Transverse colon (tissue), 4 donors: Measurements from ENCODE around the gene STXBP1. TPM values are rescaled to one million over a fixed set of nuclear protein-coding genes. Genes with fewer than 3 reads are reported as not detected.

Experiments used
- DNase-seq: peaks from one replicate; pipeline ENCODE4 v3.0.0-alpha.2; 2019
- H3K27ac ChIP-seq, 4 donors: fragments of 200-600 bp; sonication (generic); 2 replicates each; pipeline ENCODE4 v1.5.1; 2016 to 2018; ENCODE audit warnings: inconsistent platforms in 4 of 4
- H3K27me3 ChIP-seq: fragments of 200-600 bp; sonication (generic); 2 replicates; pipeline ENCODE4 v1.5.1; 2017; ENCODE audit warnings: inconsistent platforms
- H3K36me3 ChIP-seq, 4 donors: fragments of 200-600 bp; sonication (generic); 2 replicates each; pipeline ENCODE4 v1.5.1; 2017 to 2019; ENCODE audit warnings: inconsistent platforms in 4 of 4
- H3K4me1 ChIP-seq, 4 donors: fragments of 200-600 bp; sonication (generic); 2 replicates each; pipeline ENCODE4 v1.5.1; 2017 to 2020; ENCODE audit warnings: inconsistent platforms in 4 of 4
- H3K4me3 ChIP-seq, 4 donors: fragments of 200-600 bp; sonication (generic); 1 replicate in 1 of 4; 2 replicates in 3 of 4; pipeline versions ENCODE4 v1.5.1 to v1.6.1; 2017 to 2019; ENCODE audit warnings: inconsistent platforms in 4 of 4
- H3K9me3 ChIP-seq, 2 donors: fragments of 200-600 bp; sonication (generic); 2 replicates each; pipeline ENCODE4 v1.5.1; 2017 to 2019; ENCODE audit warnings: inconsistent platforms in 2 of 2
- CTCF ChIP-seq, 5 experiments: fragments of 200-600 bp in 3 of 5; fragments of 450-650 bp in 2 of 5; sonication (generic) in 3 of 5; IDR thresholded peaks; 1 replicate in 2 of 5; 2 replicates in 3 of 5; pipeline ENCODE4 v1.5.1; 2016 to 2017; ENCODE audit warnings: antibody characterized with exemption in 5 of 5, inconsistent platforms in 3 of 5, mild to moderate bottlenecking in 2 of 5, moderate library complexity in 1 of 5
- EP300 ChIP-seq: sonication (generic); formaldehyde crosslinking; IDR thresholded peaks from one replicate; pipeline ENCODE4 v1.6.1; 2017; ENCODE audit warnings: antibody characterized with exemption, low read depth
- POLR2A ChIP-seq: fragments of 450-650 bp; IDR thresholded peaks from one replicate; pipeline ENCODE4 v1.6.1; 2016; ENCODE audit warnings: antibody characterized with exemption, mild to moderate bottlenecking, moderate library complexity
- POLR2AphosphoS5 ChIP-seq, 3 donors: sonication (generic); formaldehyde crosslinking; IDR thresholded peaks; one replicate each; pipeline ENCODE4 v1.6.1; 2016; ENCODE audit warnings: antibody characterized with exemption in 3 of 3
- WGBS, 2 donors: methylation state at CpG; one replicate each; pipeline ENCODE4 v1.1.5; 2018; ENCODE audit warnings: low coverage in 1 of 2; 5-methylcytosine and 5-hydroxymethylcytosine counted together
- in situ Hi-C, 4 donors: fragments of 200-750 bp; cut with MboI; loops; one replicate each; pipeline versions ENCODE4 v1.15.0 to v1.15.1; 2017; ENCODE audit warnings: low sequenced_read_pairs in 3 of 4, low pct_ligation_motif_present in 1 of 4, low pct_unique_long_range_greater_than_20kb in 1 of 4
- intact Hi-C: fragments of 100-400 bp; cut with DNase I; formaldehyde crosslinking; loops from one replicate; pipeline ENCODE4 v1.15.1; 2023; ENCODE audit warnings: low total_unique reads
- total RNA-seq, 4 donors: library from RNA; depleted of rRNA; stranded (reverse); fragments of >200 nt; gene quantifications; one replicate each; pipeline ENCODE4 v1.1.0, GENCODE V29; 2016

The STXBP1 gene
- total RNA-seq, 4 donors from 2014 or later: 7.9 to 193 (median 13.3) TPM

GRCh38 chr9:127654619-127655018 lies 42.5 kb downstream of the STXBP1 start:
- Histone ChIP-seq H3K9me3 (no peaks in the 10 kb centered on the region), H3K4me3 (no peak overlapping the region), H3K27me3 (no peaks in the 10 kb centered on the region), H3K4me1 (no peaks in the 10 kb centered on the region), H3K27ac (no peak overlapping the region), H3K36me3 (no peaks in the 10 kb centered on the region)
- no peak for DNase-seq
- intact Hi-C loops: no loop called here
- WGBS, 2 donors: 81 to 89% methylated on average over 5 of the region's 5 CpGs
- in situ Hi-C loops: no loop called here
- TF ChIP-seq CTCF (IDR thresholded peaks at IDR 0.05) (no peak), POLR2A (no peak), EP300 (no peak), POLR2AphosphoS5 (IDR thresholded peaks at IDR 0.05) (no peak)

- Histone ChIP-seq H3K4me3 (no peak overlapping the region), H3K9me3 (no peaks in the 10 kb centered on the region), H3K36me3 (no peaks in the 10 kb centered on the region), H3K4me1 (no peaks in the 10 kb centered on the region), H3K27me3 (no peaks in the 10 kb centered on the region), H3K27ac (no peak overlapping the region)
- in situ Hi-C loops: no loop called here
- DNase-seq: no peak
- intact Hi-C loops: no loop called here
- WGBS, 2 donors: 85 to 90% methylated on average over 2 to 5 of the region's 5 CpGs
- TF ChIP-seq CTCF (IDR thresholded peaks at IDR 0.05) (no peak), POLR2AphosphoS5 (IDR thresholded peaks at IDR 0.05) (no peak), EP300 (no peak), POLR2A (no peak)
Observed at GRCh38 chr9:127658428-127658827, 46.4 kb downstream of the STXBP1 start.

- in situ Hi-C loops: no loop called here
- intact Hi-C loops: no loop called here
- Histone ChIP-seq H3K4me1 (peaks cover 0 to 4% (median 0%) of the 10 kb centered on the region in 4 donors), H3K27me3 (no peaks in the 10 kb centered on the region), H3K4me3 (no peak overlapping the region), H3K27ac (peak overlapping the region in 1 of 4 donors; percentile 51), H3K9me3 (no peaks in the 10 kb centered on the region), H3K36me3 (no peaks in the 10 kb centered on the region)
- WGBS, 2 donors: 55 to 73% methylated on average over 9 to 13 of the region's 13 CpGs
- DNase-seq: peak; percentile 27
- TF ChIP-seq EP300 (peak; percentile 29), POLR2A (no peak), CTCF (IDR thresholded peaks at IDR 0.05) (no peak), POLR2AphosphoS5 (IDR thresholded peaks at IDR 0.05) (peak; percentile 46 to 63 (median 63))
Observed at GRCh38 chr9:127660886-127661741, 49.0 kb downstream of the STXBP1 start.

- no peak overlapping the region for H3K4me3 ChIP-seq
- in situ Hi-C loops (no loop called here), intact Hi-C loops (no loop called here)
- H3K27me3 ChIP-seq: no peaks in the 10 kb centered on the region
- peaks cover 0 to 4% (median 0%) of the 10 kb centered on the region in 4 donors for H3K4me1 ChIP-seq
- no peaks in the 10 kb centered on the region for H3K36me3 ChIP-seq
- WGBS, 2 donors: 76 to 78% methylated on average over 1 of the region's 1 CpG
- peak overlapping the region in 1 of 4 donors; percentile 51 for H3K27ac ChIP-seq
- no peak for DNase-seq
- TF ChIP-seq POLR2A: no peak
- TF ChIP-seq EP300: no peak
- no peak for TF ChIP-seq POLR2AphosphoS5 (IDR thresholded peaks at IDR 0.05)
- no peak for TF ChIP-seq CTCF (IDR thresholded peaks at IDR 0.05)
- no peaks in the 10 kb centered on the region for H3K9me3 ChIP-seq
Observed at GRCh38 chr9:127662617-127663016, 50.5 kb downstream of the STXBP1 start.
